Spleen (tissue), 11 donors: ENCODE measurements around the gene FUOM. TPM values are rescaled to one million over a fixed set of nuclear protein-coding genes. Genes with fewer than 3 reads are reported as not detected.

Experiments
- DNase-seq: peaks from one replicate; pipeline ENCODE4 v3.0.0-alpha.2; 2020
- H3K27ac ChIP-seq, 8 donors: fragments of 200-600 bp; sonication (generic) in 7 of 8; 1 replicate in 4 of 8; 2 replicates in 4 of 8; pipeline versions ENCODE4 v1.5.0 to v1.8.0; 2016 to 2021; ENCODE audit warnings: inconsistent platforms in 4 of 8, mild to moderate bottlenecking in 4 of 8, moderate library complexity in 1 of 8
- H3K27me3 ChIP-seq, 7 donors: fragments of 200-600 bp; sonication (generic) in 6 of 7; replicated peaks in 1 of 7; 1 replicate in 4 of 7; 2 replicates in 3 of 7; pipeline versions ENCODE4 v1.5.0 to v1.8.0; 2016 to 2021; ENCODE audit warnings: inconsistent platforms in 3 of 7, mild to moderate bottlenecking in 1 of 7
- H3K36me3 ChIP-seq, 6 donors: fragments of 200-600 bp; sonication (generic) in 5 of 6; 1 replicate in 4 of 6; 2 replicates in 2 of 6; pipeline versions ENCODE4 v1.5.0 to v1.8.0; 2016 to 2021; ENCODE audit warnings: inconsistent platforms in 2 of 6
- H3K4me1 ChIP-seq, 6 donors: fragments of 200-600 bp; sonication (generic) in 5 of 6; 1 replicate in 3 of 6; 2 replicates in 3 of 6; pipeline versions ENCODE4 v1.5.0 to v1.8.0; 2016 to 2021; ENCODE audit warnings: inconsistent platforms in 3 of 6
- H3K4me3 ChIP-seq, 8 donors: fragments of 200-600 bp; sonication (generic) in 7 of 8; 1 replicate in 4 of 8; 2 replicates in 4 of 8; pipeline versions ENCODE4 v1.5.0 to v1.8.0; 2016 to 2021; ENCODE audit warnings: inconsistent platforms in 4 of 8, mild to moderate bottlenecking in 4 of 8, moderate library complexity in 2 of 8
- H3K9me3 ChIP-seq, 8 donors: fragments of 200-600 bp; sonication (generic) in 7 of 8; 1 replicate in 4 of 8; 2 replicates in 4 of 8; pipeline versions ENCODE4 v1.5.0 to v1.8.0; 2016 to 2021; ENCODE audit warnings: inconsistent platforms in 4 of 8
- POLR2A ChIP-seq, 3 donors: fragments of 450-650 bp; IDR thresholded peaks; one replicate each; pipeline ENCODE4 v1.5.1; 2017; ENCODE audit warnings: antibody characterized with exemption in 3 of 3, mild to moderate bottlenecking in 1 of 3
- POLR2AphosphoS5 ChIP-seq, 3 donors: sonication (generic); formaldehyde crosslinking; IDR thresholded peaks; one replicate each; pipeline ENCODE4 v1.5.1; 2017; ENCODE audit warnings: antibody characterized with exemption in 3 of 3
- WGBS, 5 donors: extraction: QIAGEN DNeasy Blood & Tissue Kit in 3 of 5; methylation state at CpG; one replicate each; pipeline versions ENCODE4 v1.1.5 to v1.1.7; 2013 to 2018; 5-methylcytosine and 5-hydroxymethylcytosine counted together
- intact Hi-C: fragments of 100-400 bp; cut with DNase I; formaldehyde crosslinking; loops from one replicate; pipeline ENCODE4 v1.15.0; 2023; ENCODE audit warnings: low total_unique reads
- polyA plus RNA-seq, 3 donors: library from polyadenylated mRNA; stranded (reverse); fragments of 200-250 nt; gene quantifications; one replicate each; pipeline ENCODE4 v1.2.1, GENCODE V29; 2013
- total RNA-seq, 7 donors: library from RNA; depleted of rRNA in 3 of 7; stranded (reverse); fragments of >200 nt in 3 of 7; fragmentation: NEBNext Ultra II Directional in 4 of 7; extraction: Animal tissue kit (Norgen Biotek cat#: 25700) in 4 of 7; gene quantifications; one replicate each; pipeline versions ENCODE4 v1.1.0 to v1.2.1, GENCODE V29; 2016 to 2021
- TF ChIP-seq, protein P1 (sequence below), 11 experiments: fragments of 200-600 bp in 7 of 11; fragments of 450-650 bp in 4 of 11; sonication (generic) in 4 of 11; IDR thresholded peaks in 8 of 11; conservative IDR thresholded peaks in 3 of 11; 1 replicate in 7 of 11; 2 replicates in 4 of 11; pipeline versions ENCODE4 v1.4.0 to v1.8.0; 2016 to 2021; ENCODE audit warnings: antibody characterized with exemption in 11 of 11, inconsistent platforms in 4 of 11, mild to moderate bottlenecking in 1 of 11
- donor health status: healthy with polysubstance abuse.
- donor health status: DM: no; HTN: no; CAD: no; lungs with moderate emphysema.
- donor health status: DM: no; HTN: no; CAD: no.
- donor health status: Bipolar disorder and iron deficiency.
- donor health status: healthy.
- donor health status: DM: no; HTN: no; CAD: no.
- donor health status: DM: yes; HTN: yes; CAD: no.

FUOM gene
- total and polyA plus RNA-seq, 10 donors = 25.3 to 79.6 (median 34.6) TPM

- Histone ChIP-seq H3K36me3 (peaks cover 0 to 35% (median 30%) of the 10 kb centered on the region in 6 donors), H3K4me3 (no peak overlapping the region), H3K27ac (no peak overlapping the region), H3K9me3 (no peaks in the 10 kb centered on the region), H3K27me3 (peaks cover 0 to 17% (median 14%) of the 10 kb centered on the region in 7 donors), H3K4me1 (peaks cover 0 to 23% (median 12%) of the 10 kb centered on the region in 6 donors)
- 91 to 97% (median 94%) methylated on average over 12 of the region's 12 CpGs for WGBS, 5 donors
- no peak for DNase-seq
- intact Hi-C loops = no loop called here
- TF ChIP-seq, protein P1, sequence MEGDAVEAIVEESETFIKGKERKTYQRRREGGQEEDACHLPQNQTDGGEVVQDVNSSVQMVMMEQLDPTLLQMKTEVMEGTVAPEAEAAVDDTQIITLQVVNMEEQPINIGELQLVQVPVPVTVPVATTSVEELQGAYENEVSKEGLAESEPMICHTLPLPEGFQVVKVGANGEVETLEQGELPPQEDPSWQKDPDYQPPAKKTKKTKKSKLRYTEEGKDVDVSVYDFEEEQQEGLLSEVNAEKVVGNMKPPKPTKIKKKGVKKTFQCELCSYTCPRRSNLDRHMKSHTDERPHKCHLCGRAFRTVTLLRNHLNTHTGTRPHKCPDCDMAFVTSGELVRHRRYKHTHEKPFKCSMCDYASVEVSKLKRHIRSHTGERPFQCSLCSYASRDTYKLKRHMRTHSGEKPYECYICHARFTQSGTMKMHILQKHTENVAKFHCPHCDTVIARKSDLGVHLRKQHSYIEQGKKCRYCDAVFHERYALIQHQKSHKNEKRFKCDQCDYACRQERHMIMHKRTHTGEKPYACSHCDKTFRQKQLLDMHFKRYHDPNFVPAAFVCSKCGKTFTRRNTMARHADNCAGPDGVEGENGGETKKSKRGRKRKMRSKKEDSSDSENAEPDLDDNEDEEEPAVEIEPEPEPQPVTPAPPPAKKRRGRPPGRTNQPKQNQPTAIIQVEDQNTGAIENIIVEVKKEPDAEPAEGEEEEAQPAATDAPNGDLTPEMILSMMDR (IDR thresholded peaks at IDR 0.05 in 8 of 11, conservative IDR thresholded peaks at IDR 0.05 in 3 of 11) = no peak
- TF ChIP-seq POLR2AphosphoS5 (IDR thresholded peaks at IDR 0.05) (no peak), POLR2A (IDR thresholded peaks at IDR 0.05) (no peak)
These were observed 42.9 kb downstream of the FUOM start for GRCh38 chr10:133314911-133315310.

DNA sequence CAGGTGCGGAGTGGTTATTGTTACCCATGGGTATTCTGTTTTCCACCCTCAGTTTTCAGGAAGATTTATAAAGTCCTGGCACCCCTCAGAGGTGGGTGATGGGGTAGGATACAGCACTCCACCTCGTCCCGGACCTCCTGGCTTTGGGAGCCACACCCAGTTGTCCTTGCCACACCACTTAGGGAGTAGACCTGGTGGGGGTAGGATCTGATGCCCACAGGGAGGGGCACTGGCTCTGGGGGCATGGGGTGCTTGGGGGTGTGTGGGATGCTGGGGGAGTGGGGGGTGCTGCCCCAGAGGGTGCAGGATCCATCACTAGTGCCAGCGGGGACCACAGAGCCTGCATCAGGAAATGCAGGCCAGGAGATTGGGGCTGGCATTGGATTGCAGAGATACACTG lies 44.6 kb downstream of the FUOM start:
- H3K27me3 ChIP-seq = no peaks in the 10 kb centered on the region
- H3K4me1 ChIP-seq = peaks cover 0 to 23% (median 13%) of the 10 kb centered on the region in 6 donors
- H3K27ac ChIP-seq = no peak overlapping the region
- no peaks in the 10 kb centered on the region for H3K9me3 ChIP-seq
- peaks cover 0 to 41% (median 32%) of the 10 kb centered on the region in 6 donors for H3K36me3 ChIP-seq
- H3K4me3 ChIP-seq = no peak overlapping the region
- intact Hi-C loops = no loop called here
- TF ChIP-seq POLR2AphosphoS5 (IDR thresholded peaks at IDR 0.05) (no peak), POLR2A (IDR thresholded peaks at IDR 0.05) (no peak)
- TF ChIP-seq, protein P1 (IDR thresholded peaks at IDR 0.05 in 8 of 11, conservative IDR thresholded peaks at IDR 0.05 in 3 of 11) = no peak
- peak; percentile 71 for DNase-seq
- WGBS, 5 donors = 65 to 93% (median 80%) methylated on average over 4 of the region's 4 CpGs

DNA sequence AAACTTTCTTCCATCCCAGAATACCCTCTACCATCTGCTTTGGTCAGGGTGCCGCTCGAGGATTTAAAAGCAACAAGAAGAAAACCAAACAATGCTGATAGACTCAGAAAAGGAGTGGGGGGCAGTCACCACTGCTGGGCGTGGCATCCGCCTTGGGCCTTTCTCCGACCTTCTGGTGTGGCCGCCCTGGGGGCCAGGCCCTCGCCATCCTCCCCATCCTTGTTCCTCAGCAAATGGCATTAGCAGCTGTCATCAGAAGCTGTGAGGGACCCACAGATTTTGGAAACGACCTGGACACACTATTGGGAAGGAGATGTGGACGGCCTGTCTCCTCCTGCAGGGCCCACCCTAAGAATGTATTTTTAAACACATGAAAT lies 45.1 kb downstream of the FUOM start:
- peak; percentile 53 for DNase-seq
- WGBS, 5 donors = 87 to 96% (median 93%) methylated on average over 9 of the region's 9 CpGs
- H3K9me3 ChIP-seq = no peaks in the 10 kb centered on the region
- H3K4me3 ChIP-seq = no peak overlapping the region
- no peak for TF ChIP-seq POLR2AphosphoS5 (IDR thresholded peaks at IDR 0.05)
- TF ChIP-seq, protein P1 (IDR thresholded peaks at IDR 0.05 in 8 of 11, conservative IDR thresholded peaks at IDR 0.05 in 3 of 11) = no peak
- TF ChIP-seq POLR2A (IDR thresholded peaks at IDR 0.05) = no peak
- intact Hi-C loops = no loop called here
- peaks cover 0 to 41% (median 32%) of the 10 kb centered on the region in 6 donors for H3K36me3 ChIP-seq
- no peaks in the 10 kb centered on the region for H3K27me3 ChIP-seq
- H3K27ac ChIP-seq = no peak overlapping the region
- peaks cover 2 to 27% (median 18%) of the 10 kb centered on the region in 6 donors for H3K4me1 ChIP-seq

- H3K4me3 ChIP-seq = no peak overlapping the region
- peaks cover 7 to 33% (median 23%) of the 10 kb centered on the region in 6 donors for H3K4me1 ChIP-seq
- intact Hi-C loops = no loop called here
- TF ChIP-seq, protein P1 (IDR thresholded peaks at IDR 0.05 in 8 of 11, conservative IDR thresholded peaks at IDR 0.05 in 3 of 11) = no peak
- no peak for TF ChIP-seq POLR2A (IDR thresholded peaks at IDR 0.05)
- no peak for TF ChIP-seq POLR2AphosphoS5 (IDR thresholded peaks at IDR 0.05)
- no peak overlapping the region for H3K27ac ChIP-seq
- peaks cover 0 to 41% (median 32%) of the 10 kb centered on the region in 6 donors for H3K36me3 ChIP-seq
- WGBS, 5 donors = 95 to 96% (median 95%) methylated on average over 23 of the region's 23 CpGs
- H3K9me3 ChIP-seq = no peaks in the 10 kb centered on the region
- H3K27me3 ChIP-seq = no peaks in the 10 kb centered on the region
- peak; percentile 77 for DNase-seq
These were observed 45.6 kb downstream of the FUOM start for GRCh38 chr10:133312016-133312768.
